Suppressor macrophage treated with lipopolysaccharide for 1 hour (primary cell): ENCODE measurements around the gene ADGRB3.

ENCODE experiments used
- DNase-seq, 3 donors: peaks; one replicate each; pipeline ENCODE4 v3.0.0-alpha.2; 2020 to 2022

ADGRB3 gene

DNA sequence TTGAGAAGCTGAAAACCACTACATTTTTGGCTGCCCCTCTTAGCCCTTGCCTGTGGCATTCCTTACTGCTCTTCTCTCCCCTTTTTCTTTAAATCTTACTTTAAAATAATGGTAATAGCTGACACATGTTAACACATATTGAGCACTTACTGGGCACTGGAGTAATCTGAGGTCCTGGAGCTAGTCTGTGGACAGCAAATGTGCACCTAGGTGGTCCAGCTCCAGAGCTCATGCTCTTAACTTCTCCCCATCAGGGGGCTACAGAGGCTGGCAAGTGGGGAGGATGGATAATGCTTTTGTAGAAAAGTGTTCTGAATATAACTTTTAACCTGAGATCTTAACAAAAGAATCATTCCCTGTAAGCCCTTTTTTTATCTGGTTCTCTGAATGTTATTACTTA is 74.8 kb downstream of the ADGRB3 start:
- DNase-seq = no peak

DNA sequence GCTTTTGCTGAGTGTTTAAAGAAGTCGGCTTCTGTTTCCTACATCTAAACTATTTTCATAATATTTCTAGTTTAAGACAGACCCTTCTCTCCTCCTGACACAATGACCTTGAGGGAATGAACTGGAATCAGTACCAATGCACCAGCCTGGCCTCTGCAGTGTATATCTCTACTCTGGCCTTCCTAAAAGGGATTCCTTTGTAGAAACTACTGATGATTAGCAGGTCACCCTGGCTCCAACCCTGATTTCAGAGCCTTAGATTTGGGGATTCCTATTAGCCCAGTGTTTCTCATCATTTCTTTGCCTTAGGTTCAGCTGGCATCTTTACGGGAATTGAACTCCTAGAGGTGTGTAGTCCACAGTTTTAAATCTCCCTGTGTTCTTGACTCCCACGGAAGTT is 75.4 kb downstream of the ADGRB3 start:
- no peak for DNase-seq

DNA sequence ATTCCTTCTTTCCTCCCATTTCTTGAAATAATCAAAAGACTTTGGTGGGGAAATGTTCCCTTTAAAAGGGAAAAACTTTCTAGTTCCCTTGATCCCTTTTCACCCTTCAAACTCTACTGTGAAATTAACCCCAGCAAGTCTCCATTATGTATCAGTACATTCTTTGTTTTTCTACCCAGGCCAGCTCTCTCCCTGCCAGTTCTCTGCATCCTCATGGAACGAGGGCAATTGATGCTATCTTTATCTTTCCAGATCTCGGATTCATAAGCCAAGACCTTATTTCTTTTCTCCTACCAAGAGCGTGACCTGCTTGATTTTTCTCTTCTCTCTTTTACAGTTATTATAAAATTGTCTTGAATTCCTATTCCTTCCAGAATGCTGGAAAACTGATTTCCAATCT is 75.8 kb downstream of the ADGRB3 start:
- DNase-seq = no peak

DNA sequence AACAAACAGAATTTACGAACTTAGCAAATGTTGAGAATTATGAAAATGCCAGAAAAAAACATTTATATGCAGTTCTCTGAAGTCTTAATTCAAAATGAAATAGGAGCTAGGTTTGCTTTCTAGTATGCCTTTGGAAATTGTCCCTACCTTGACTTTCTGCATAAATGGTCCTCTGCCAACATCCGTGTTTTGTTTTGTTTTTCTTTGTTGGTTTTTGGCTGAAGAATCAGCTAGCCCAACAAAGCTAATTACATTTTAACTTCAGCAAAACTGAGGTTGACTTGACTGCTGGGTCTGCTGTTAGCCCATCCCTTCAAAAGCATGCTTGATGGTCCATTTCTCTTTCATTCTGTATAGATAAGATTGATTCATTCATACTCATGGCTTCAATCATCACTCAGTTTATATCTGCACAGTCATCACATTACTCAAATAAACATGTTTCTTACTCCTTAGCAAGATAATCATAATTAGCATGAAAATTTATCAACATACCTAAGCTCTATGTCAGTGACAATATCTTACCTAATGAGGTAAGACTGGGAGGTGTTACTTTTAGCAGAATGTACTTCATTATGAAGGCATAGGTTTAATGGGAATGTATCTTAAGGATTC is 76.4 kb downstream of the ADGRB3 start:
- no peak for DNase-seq

DNA sequence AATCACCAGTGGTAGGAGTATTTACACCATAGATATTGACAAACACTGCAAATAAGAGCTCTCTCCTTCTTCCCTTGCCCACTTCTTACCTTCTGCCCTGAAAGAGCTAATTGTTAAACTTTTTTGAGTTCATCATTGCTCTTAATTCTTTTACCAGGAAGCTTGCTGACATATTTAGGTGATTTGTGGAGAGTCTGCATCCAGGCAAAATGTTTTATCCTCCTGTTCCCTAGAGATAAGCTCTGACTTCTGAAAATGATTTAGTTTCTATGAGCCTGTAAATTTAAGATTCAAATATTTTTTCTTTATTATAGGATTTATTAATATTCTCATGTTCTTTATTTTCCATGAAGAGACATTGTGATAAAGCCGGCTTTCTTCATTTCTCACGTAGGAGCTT is 81.5 kb downstream of the ADGRB3 start:
- DNase-seq = no peak

DNA sequence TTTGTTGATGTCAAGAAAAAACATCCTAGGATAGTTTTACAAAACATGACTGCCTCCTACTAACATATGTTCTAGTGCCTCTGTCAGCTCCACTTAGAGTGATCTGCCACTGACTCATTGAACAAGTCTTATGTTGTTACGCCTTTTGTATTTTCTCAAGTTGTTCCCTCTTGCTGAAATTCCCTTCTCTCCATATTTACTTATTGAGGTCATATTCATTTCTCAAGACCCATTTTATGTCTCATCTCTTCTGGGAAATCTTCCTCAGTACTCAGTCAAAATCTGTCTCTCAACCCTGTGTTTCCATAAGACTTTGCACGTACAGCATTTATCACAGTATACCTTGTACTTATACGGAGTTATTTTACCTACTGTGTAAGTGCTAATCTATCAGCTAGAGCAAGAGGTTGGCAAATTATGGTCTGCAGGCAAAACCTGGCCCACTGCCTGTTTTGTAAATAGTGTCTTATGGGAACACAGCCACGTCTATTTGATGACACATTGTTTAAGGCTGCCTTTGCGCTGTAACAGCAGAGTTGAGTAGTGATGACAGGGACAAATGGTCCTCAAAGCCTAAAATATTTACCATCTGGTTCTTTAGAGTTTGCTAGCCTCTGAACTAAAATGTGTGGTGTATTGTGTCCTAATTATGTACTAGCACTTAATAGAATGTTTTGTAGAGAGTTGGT is 83.4 kb downstream of the ADGRB3 start:
- no peak for DNase-seq

DNA sequence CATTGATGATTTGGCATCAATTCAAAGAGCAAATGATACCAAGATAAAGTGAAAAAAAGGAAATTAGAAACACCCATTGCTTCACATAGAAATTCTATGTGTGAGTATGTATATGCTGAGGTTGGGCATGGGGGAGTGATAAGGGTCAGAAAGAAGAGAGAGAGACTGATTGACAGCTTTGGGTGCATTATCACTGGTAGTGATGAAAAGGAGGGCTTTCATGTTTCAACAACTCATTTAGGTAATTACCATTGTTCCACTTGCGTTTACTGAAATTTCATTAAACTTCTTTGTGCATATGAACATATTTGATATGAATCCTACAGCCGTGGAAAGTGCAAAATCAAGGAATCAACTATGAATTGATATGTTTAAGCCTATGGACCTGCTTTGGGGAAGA is 84.7 kb downstream of the ADGRB3 start:
- DNase-seq = no peak

DNA sequence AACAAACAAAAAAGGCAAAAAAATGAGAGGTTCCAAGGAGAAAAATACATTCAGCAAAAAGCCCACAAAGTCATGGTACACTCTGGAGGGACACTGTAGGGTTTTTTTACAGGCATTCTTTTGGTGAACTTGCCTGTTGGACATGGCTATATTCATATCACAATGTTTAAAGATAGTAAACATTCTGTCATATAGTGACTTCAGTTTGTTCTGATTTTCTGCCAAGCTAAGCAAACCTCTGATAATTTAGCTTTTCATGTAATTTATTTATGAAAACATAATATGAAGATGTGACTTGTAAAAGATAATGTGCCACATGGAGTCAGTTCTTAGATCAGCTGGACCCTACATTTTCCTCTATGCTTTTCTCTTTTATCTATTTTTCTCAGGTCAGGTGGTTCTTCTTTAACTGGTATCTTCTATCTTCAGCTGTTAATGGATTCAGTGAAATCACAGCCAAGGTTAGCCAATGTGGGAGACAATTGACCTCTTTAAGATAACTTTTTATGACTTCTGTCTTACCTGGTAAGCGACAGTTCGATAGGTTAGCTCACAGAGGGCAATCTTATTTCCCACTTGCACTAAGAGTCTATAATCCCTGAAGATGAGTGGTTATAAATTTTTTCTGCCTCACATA is 87.9 kb downstream of the ADGRB3 start:
- DNase-seq = no peak

DNA sequence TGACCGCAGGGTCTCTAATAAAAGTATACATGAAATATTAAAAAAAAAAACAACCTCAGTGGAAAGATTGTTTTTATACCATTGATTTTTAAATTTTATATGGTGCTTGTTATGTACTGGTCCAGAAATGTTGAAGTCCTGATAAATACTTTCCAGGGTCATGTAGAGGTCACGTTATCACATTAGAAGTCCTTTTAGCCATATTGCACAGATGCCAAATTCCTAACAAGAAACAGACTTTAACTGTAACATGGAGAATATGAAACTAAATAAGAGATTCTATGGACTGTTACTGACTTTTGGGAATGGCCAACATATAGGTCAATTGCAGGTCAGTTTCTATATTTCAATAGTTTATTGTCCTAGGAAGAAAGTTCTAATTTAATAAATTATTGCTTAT is 89.0 kb downstream of the ADGRB3 start:
- no peak for DNase-seq

DNA sequence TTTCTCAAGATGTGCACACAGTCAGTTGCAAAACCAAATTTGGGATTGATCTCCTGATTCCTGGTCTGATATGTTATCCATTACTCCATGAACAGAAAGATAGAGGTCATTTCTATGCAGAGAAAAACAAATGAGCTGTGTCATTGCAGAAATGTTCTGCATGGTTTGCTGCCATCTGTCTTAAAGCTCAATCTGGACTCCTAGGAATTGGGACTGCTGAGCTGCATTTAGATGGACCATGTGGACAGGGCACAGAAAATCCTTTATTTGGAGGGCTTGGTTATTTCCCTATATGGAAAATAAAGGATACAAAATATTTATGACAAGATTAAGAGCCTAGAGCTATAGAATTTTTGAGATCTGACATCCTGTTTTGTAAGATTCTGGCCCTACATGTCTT is 91.3 kb downstream of the ADGRB3 start:
- no peak for DNase-seq

DNA sequence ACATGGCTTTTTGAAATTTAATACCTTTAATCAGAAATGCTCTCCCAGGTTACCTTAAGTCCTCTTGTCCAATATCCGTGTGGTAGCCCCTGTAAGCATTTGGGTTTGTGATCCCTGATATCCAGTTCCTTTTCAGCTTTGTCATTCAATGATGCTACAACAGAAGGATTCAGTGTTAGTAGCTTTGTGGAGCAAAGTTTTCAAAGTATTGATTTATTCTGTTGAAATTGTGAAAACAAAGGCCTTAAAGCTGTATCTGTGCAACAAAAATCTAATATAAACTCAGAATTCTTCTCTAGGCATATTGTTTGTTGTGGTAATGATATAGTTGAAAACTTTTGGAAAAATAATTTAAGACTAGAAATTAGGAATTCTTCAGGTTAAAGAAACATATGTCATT is 91.9 kb downstream of the ADGRB3 start:
- DNase-seq = no peak

DNA sequence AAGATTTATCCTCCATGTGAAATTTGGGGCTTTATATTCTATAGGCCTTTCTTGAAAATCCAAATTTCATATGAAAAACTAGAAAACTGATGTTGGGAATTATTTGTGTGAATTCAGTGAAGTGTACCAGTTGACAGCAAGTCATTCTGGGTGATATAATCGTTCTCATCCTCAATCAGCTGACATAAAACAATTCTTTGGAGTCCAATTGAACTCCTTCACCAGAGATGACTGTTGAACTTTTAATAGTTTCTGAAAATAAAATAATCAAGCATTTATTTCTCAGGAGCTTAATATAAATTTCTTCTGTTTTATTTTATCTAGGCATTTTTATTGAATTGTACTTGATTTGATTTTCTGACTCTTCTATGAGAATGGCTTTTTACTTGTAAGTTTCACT is 92.6 kb downstream of the ADGRB3 start:
- DNase-seq = no peak

DNA sequence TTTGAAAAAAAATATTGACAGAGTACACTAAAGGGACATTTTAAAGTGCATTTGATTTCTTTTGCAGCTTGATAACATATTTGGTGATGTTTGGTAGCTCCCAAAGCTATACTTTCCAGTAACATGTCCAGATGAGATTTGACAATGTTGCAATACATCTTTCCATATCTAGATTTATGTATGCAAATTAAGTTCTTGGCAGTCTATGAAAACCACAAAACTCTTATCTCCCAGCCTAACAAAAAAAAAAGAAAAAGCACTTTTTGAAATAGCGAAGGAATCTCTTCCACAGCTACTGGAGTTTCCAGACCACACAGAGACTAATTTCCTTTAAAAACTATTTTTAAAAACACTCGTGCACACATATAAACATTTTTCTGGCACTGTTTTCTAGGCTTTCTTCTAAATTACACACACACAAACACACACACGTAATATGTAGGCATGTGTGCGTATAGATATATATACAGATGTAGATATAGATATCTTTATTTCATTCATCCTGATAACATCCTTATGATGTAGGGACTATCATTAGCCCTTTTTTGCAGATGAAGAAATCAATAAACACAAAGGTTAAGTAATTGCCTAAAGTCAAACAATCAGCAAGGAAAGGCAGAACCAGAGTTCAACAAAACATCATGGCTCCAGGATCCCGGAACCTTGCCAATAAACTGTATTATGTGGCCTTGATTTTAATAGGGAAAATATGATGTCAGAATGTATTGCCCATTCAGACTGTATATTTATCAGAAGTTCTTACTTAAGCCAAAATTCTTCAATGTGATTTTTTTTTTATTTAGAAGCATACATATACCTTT is 93.3 kb downstream of the ADGRB3 start:
- no peak for DNase-seq

DNA sequence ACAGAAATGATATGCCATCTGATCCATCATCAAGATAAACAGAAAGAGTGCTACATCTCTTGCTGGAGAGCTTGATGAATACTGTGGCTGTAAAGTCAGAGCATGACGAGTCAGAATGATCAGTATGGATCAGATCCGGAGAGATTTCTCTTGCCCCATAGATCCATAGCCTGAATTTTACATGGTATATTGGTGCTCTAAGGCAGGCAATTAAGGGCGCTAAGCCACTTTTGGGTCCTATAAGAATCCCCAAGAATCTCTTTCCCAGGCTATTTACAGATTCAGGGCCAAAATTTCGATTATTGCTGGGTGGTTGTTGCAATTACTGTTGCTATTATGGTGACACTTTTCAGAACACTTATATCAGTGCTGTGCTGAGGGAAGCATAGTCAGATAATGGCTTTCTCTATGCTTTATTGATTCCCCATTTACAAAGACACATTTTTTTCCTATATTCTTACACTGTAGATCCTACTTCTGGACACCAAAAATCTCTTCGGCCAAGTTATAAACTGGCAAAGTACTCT is 94.4 kb downstream of the ADGRB3 start:
- no peak for DNase-seq

DNA sequence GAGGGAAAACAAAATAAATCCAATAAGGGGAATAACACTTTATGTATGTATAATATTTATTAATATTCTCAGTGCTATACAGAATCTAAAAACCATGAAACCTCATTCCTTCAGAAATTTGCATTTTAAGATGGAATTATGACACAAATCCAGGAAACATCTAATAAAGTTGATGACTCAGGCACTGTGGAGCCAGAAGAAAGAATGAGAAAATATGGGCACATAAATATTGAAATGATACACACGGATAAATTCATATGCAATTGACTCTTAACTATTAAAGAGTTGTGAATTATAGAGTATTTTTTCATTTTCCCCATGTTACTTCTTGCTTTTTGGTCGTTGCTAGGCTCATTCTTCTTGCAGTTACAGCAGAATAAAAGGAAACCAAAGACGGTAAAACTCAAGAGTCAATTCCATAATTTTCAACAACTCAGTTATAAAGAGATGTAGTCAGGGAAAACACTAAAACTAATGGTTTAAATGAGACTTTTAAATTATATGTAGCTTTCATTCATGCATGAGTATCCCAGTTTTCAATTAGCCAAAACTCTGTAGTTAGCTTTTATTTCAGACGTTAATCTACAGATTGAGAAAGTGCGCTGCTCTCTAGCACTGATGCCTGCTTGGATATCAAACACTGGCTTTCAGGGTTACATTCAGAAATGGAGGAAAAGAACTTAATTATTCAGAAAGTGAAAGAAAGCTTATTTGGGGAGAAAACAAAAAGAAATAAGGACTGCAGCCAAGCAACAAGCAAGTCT is 95.4 kb downstream of the ADGRB3 start:
- no peak for DNase-seq

DNA sequence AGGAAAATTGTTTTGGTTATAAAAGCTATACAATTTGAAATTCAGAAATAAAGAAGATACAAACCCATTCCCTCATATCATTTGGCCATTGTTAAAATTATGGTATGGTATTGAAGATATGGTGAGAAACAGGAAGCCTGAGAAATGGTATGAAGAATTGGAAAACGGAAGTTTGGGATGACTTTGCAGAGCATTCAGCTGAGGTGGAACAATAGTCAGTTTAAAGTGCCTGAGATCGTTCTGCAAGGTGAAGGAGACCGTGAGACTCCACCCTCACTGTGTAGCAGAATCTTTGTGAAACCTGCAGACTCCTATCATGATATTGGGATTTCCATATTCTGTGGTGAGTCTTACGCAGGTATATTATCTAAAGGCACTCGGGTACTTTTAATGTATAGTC is 97.3 kb downstream of the ADGRB3 start:
- DNase-seq = no peak

DNA sequence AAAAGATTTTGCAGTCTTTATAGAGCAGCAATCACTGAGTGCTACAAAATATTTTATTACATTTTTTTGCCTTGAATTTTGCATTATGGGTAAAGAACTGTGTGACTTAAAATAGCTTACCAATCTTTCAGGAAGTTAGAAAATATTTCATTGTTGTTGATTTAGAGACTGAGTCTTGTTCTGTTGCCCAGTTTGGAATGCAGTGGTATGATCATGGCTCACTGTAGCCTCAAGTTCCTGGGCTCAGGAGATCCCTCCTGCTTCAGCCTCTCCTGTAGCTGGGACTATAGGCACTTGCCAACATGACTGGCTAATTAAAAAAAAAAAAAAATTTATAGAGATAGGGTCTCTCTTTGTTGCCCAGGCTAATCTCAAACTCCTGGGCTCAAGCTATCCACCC is 100.8 kb downstream of the ADGRB3 start:
- no peak for DNase-seq

DNA sequence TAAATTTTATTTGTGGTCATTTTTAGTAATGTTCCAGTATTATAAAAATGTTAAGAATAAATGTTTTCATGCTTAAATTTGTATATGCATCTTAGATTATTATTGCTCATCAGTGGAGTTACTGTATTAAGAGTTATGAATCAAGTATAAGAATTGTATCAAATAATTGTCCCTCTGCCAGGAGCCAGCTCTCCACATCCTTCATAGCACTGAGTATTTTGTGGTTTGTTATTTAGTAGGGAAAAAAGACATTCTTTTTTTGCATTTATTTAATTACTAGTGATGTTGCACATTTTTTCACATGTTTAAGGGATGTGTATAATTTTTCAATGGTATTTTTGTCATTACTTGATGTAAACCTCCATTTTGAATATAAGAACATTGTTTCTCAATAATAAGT is 102.0 kb downstream of the ADGRB3 start:
- no peak for DNase-seq

DNA sequence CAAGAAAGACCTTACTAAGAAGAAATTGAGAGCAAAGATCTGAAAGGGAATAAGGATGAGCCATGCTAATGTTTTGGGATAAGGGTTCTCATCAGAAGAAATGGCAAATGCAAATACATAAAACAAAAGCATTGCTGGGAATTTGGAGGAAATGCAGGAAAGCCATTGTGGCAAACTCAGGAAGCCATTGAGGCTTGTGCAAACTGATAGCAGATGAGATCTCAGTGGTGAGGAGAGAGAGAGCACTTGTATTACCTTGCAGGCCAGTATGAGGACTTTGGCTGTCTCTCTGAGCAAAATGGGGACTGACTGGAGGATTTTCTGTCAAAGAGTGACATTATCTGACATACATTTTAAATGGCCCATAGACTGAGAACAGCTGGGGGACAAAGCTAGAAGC is 103.0 kb downstream of the ADGRB3 start:
- no peak for DNase-seq

DNA sequence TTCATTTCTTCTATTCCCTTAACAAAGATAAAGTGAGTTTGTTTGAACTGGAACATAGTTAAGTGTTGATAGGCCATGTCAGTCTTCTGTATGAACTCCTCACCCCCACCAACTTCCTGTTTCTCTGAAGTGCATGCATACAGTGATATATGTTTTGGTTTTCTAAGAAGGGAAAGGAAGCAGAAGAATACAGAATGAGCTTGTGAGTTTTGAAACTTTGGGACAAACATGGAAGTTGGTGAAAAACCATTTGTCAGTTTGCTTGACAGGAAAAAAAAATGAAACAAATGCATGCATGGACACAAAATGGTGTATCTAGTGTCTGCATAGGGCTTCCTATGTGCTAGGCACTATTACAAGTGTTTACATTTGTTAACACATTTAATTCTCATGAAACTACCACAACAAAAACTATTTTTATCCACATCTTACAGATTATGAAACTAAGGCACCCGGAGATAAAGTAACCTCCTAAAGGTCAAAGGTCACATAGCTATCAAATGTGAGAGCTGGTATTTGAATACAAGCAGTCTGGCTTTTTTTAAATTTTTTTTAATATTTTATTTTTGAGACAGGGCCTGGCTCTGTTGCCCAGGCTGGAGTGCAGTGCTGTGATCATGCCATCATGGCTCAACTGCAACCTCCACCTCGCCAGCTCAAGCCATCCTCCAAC is 105.9 kb downstream of the ADGRB3 start:
- DNase-seq = peak; percentile 26 to 38 (median 36)

DNA sequence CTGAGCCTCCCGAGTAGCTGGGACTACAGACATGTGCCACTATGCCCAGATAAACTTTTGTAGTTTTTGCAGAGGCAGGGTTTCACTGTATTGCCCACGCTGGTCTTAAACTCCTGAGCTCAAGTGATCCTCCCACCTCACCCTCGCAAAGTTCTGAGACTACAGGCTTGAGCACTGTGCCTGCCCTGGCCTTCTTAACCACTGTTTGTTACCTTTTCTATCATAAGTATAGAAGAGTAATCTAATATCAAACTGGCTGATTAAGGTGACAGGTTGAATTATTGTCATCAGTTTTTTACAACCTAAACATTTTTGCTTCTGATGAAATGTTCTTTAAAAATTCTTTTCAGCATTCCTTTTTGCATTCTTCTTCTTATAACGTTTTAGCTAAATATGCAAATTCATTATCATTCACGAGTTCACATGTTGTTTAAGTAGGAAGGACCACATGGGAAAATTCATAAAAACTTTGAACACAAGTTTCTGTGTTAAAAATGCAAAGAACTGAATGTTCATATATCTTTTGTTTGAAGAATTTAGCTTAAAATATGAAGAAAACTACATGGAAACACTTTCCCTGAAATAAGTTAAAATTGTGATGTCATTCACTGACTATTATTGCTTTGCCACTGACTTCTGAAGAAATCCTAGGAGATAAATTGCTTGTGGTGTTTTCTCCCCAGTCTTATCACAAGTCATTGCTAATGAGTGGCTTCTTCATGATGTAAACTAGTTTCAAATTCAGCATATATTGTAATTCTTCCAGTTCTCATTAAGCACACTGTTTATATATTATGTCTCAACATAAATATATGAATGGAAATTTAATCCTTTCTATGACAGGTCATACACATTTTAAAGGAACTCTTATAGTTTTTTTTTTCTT is 106.7 kb downstream of the ADGRB3 start:
- DNase-seq = no peak
